HepG2 (cell line): ENCODE results near the gene ARMC5. TPM values are rescaled to one million over a fixed set of nuclear protein-coding genes. Genes with fewer than 3 reads are reported as not detected.

ENCODE experiments used
- CENPBD1 ChIP-seq: sonication (generic); formaldehyde crosslinking; IDR thresholded peaks from 2 replicates; pipeline ENCODE4 v1.8.0; 2022; ENCODE audit warnings: missing genetic modification reagents, low read depth, mild to moderate bottlenecking, borderline replicate concordance
- EP300 ChIP-seq, 3 experiments: sonication (generic) in 1 of 3; formaldehyde crosslinking in 1 of 3; IDR thresholded peaks; 2 replicates each; pipeline versions ENCODE4 v1.5.1 to v1.6.1; 2011 to 2020; ENCODE audit warnings: low read depth in 2 of 3, low read length in 2 of 3, borderline replicate concordance in 1 of 3, improper control_type of control experiment in 1 of 3, mild to moderate bottlenecking in 1 of 3, missing genetic modification reagents in 1 of 3, moderate library complexity in 1 of 3
- HIC2 ChIP-seq: sonication (generic); formaldehyde crosslinking; IDR thresholded peaks from 2 replicates; pipeline ENCODE4 v1.9.0; 2022; ENCODE audit warnings: low read depth, missing genetic modification reagents
- KDM4B ChIP-seq: sonication (generic); formaldehyde crosslinking; IDR thresholded peaks from 2 replicates; pipeline ENCODE4 v1.4.0; 2020; ENCODE audit warnings: missing genetic modification reagents
- KLF12 ChIP-seq: sonication (generic); formaldehyde crosslinking; IDR thresholded peaks from 2 replicates; pipeline ENCODE4 v1.4.0; 2020; ENCODE audit warnings: missing genetic modification reagents, borderline replicate concordance
- LBX2 ChIP-seq: sonication (generic); formaldehyde crosslinking; IDR thresholded peaks from 2 replicates; pipeline ENCODE4 v1.5.0; 2020; ENCODE audit warnings: missing genetic modification reagents, mild to moderate bottlenecking, borderline replicate concordance
- MAFF ChIP-seq: IDR thresholded peaks from 2 replicates; pipeline ENCODE4 v1.6.1; 2011; ENCODE audit warnings: low read depth, low read length, improper control_type of control experiment
- NFATC3 ChIP-seq: sonication (generic); formaldehyde crosslinking; IDR thresholded peaks from 2 replicates; pipeline ENCODE4 v1.5.1; 2020; ENCODE audit warnings: mild to moderate bottlenecking, missing genetic modification reagents
- NFRKB ChIP-seq: fragments of 450-650 bp; IDR thresholded peaks from 2 replicates; pipeline ENCODE4 v1.6.1; 2017
- PBX2 ChIP-seq: IDR thresholded peaks from 2 replicates; pipeline ENCODE4 v1.6.1; 2016; ENCODE audit warnings: control low read depth
- PCBP2 ChIP-seq: fragments of 200-400 bp; formaldehyde crosslinking; optimal IDR thresholded peaks from 2 replicates; pipeline ENCODE3; 2018; ENCODE audit warnings: low read length, low read depth; ENCODE audit not compliant: poor library complexity, severe bottlenecking
- PHF20 ChIP-seq: sonication (generic); formaldehyde crosslinking; IDR thresholded peaks from 2 replicates; pipeline ENCODE4 v1.5.0; 2020; ENCODE audit warnings: mild to moderate bottlenecking, missing genetic modification reagents
- RARG ChIP-seq: sonication (generic); formaldehyde crosslinking; IDR thresholded peaks from 2 replicates; pipeline ENCODE4 v1.4.0; 2020; ENCODE audit warnings: low read depth, mild to moderate bottlenecking, missing genetic modification reagents
- RORA ChIP-seq: sonication (generic); formaldehyde crosslinking; IDR thresholded peaks from 2 replicates; pipeline ENCODE4 v1.5.0; 2020; ENCODE audit warnings: mild to moderate bottlenecking, missing genetic modification reagents, moderate library complexity
- TBX3 ChIP-seq: fragments of 450-650 bp; IDR thresholded peaks from 2 replicates; pipeline ENCODE4 v1.6.1; 2017; ENCODE audit warnings: antibody characterized with exemption, mild to moderate bottlenecking, inconsistent platforms, borderline replicate concordance
- THAP7 ChIP-seq: sonication (generic); formaldehyde crosslinking; IDR thresholded peaks from 2 replicates; pipeline ENCODE4 v1.8.1; 2023; ENCODE audit warnings: mild to moderate bottlenecking, missing genetic modification reagents
- XRCC5 ChIP-seq: fragments of 200-400 bp; formaldehyde crosslinking; optimal IDR thresholded peaks from 2 replicates; pipeline ENCODE3; 2017; ENCODE audit warnings: mild to moderate bottlenecking, low read length
- ZBTB21 ChIP-seq: sonication (generic); formaldehyde crosslinking; IDR thresholded peaks from 2 replicates; pipeline ENCODE4 v1.4.0; 2020; ENCODE audit warnings: missing genetic modification reagents
- ZBTB3 ChIP-seq: sonication (generic); formaldehyde crosslinking; IDR thresholded peaks from 2 replicates; pipeline ENCODE4 v1.4.0; 2020; ENCODE audit warnings: low read depth, mild to moderate bottlenecking, moderate library complexity, missing genetic modification reagents, borderline replicate concordance
- ZFP41 ChIP-seq: sonication (generic); formaldehyde crosslinking; IDR thresholded peaks from 2 replicates; pipeline ENCODE4 v1.4.0; 2020; ENCODE audit warnings: mild to moderate bottlenecking, missing genetic modification reagents, borderline replicate concordance
- ZNF225 ChIP-seq: sonication (generic); formaldehyde crosslinking; IDR thresholded peaks from 2 replicates; pipeline ENCODE4 v1.4.0; 2020; ENCODE audit warnings: mild to moderate bottlenecking, missing genetic modification reagents
- ZNF660 ChIP-seq: sonication (generic); formaldehyde crosslinking; IDR thresholded peaks from 2 replicates; pipeline ENCODE4 v1.5.1; 2020; ENCODE audit warnings: mild to moderate bottlenecking, low read depth, missing genetic modification reagents, borderline replicate concordance
- ZNF784 ChIP-seq: sonication (generic); formaldehyde crosslinking; IDR thresholded peaks from 2 replicates; pipeline ENCODE4 v1.5.1; 2020; ENCODE audit warnings: missing genetic modification reagents, mild to moderate bottlenecking, borderline replicate concordance
- polyA plus RNA-seq, 8 experiments: library from polyadenylated mRNA; depleted of rRNA in 3 of 8; stranded (reverse) in 7 of 8; unstranded in 1 of 8; fragments of >200 nt; fragmentation: Illumina TruSeq in 4 of 8; extraction: Trizol in 4 of 8; gene quantifications; 2 replicates each; pipeline versions ENCODE4 v1.2.1 to v1.2.3, GENCODE V29; 2011 to 2016; ENCODE audit warnings: low read depth in 4 of 8, missing spikeins in 1 of 8, mixed read lengths in 1 of 8; ENCODE audit not compliant: insufficient read depth in 1 of 8
- total RNA-seq, 5 experiments: library from RNA; depleted of rRNA; stranded (reverse); fragments of >200 nt; fragmentation: Illumina TruSeq; extraction: Trizol; gene quantifications; 2 replicates each; pipeline ENCODE4 v1.2.3, GENCODE V29; 2016; ENCODE audit warnings: low read depth in 1 of 5

Gene ARMC5
- total and polyA plus RNA-seq, 2 of the 13 experiments (the other 11 are each of a cell fraction or from before 2014, with no cell fraction given): 10.8 to 22.3 TPM

GRCh38 chr16:31458073-31458843 lies 1.0 kb upstream of the ARMC5 start (continued):
- TF ChIP-seq EP300 (IDR thresholded peaks at IDR 0.05; ENCODE audit: low read depth in 2 of 2, low read length in 2 of 2): peak; percentile 39 to 59; a peak in 3 of 4 replicates
- TF ChIP-seq EP300 (CRISPR knock-in tag; IDR thresholded peaks at IDR 0.05; ENCODE audit: borderline replicate concordance): peak; percentile 51; the same call in 1 of the 2 replicates
- no peak for TF ChIP-seq ZNF660 (CRISPR knock-in tag)
- peak; percentile 93 for TF ChIP-seq HIC2 (CRISPR knock-in tag)
- TF ChIP-seq ZBTB3 (CRISPR knock-in tag): no peak
- no peak for TF ChIP-seq PBX2
- TF ChIP-seq LBX2 (CRISPR knock-in tag): no peak; the same call in 1 of the 2 replicates
- TF ChIP-seq ZNF225 (CRISPR knock-in tag): peak; percentile 63; the same call in 1 of the 2 replicates
- peak; percentile 94 for TF ChIP-seq ZNF784 (CRISPR knock-in tag)
- TF ChIP-seq NFATC3 (CRISPR knock-in tag): peak; percentile 79; the same call in 1 of the 2 replicates
- TF ChIP-seq CENPBD1 (CRISPR knock-in tag): no peak
- peak; percentile 65 for TF ChIP-seq ZBTB21 (CRISPR knock-in tag)
- TF ChIP-seq XRCC5: peak; percentile 95
- TF ChIP-seq PCBP2: no peak
- TF ChIP-seq NFRKB: no peak
- peak; percentile 26; the same call in 1 of the 2 replicates for TF ChIP-seq ZFP41 (CRISPR knock-in tag)
- no peak for TF ChIP-seq MAFF
- TF ChIP-seq TBX3: peak; percentile 69; the same call in 1 of the 2 replicates
- TF ChIP-seq KDM4B: peak; percentile 56; the same call in 1 of the 2 replicates
- peak; percentile 41; the same call in 1 of the 2 replicates for TF ChIP-seq THAP7 (CRISPR knock-in tag)
- peak; percentile 64; the same call in 1 of the 2 replicates for TF ChIP-seq KLF12 (CRISPR knock-in tag)
- TF ChIP-seq PHF20 (CRISPR knock-in tag): no peak; the same call in 1 of the 2 replicates
- TF ChIP-seq RARG (CRISPR knock-in tag): no peak
- no peak for TF ChIP-seq RORA
